Heart left ventricle (tissue), 16 donors: ENCODE data around the gene VWA5B1. TPM values are rescaled to one million over a fixed set of nuclear protein-coding genes. Genes with fewer than 3 reads are reported as not detected.

Experiments used
- ATAC-seq, 4 donors: fragments of 200-7000 bp; cut with Tn5 transposase; one replicate each; pipeline ENCODE4 v1.9.1; 2020 to 2022; ENCODE audit warnings: moderate library complexity in 4 of 4, mild to moderate bottlenecking in 3 of 4, moderate number of reproducible peaks in 1 of 4
- DNase-seq, 5 donors: peaks; one replicate each; pipeline ENCODE4 v3.0.0-alpha.2; 2020
- H3K27ac ChIP-seq, 12 donors: fragments of 200-600 bp; sonication (generic) in 4 of 12; one replicate each; pipeline versions ENCODE4 v1.5.0 to v1.8.0; 2016 to 2022; ENCODE audit warnings: mild to moderate bottlenecking in 2 of 12
- H3K27me3 ChIP-seq, 9 donors: fragments of 200-600 bp; sonication (generic) in 2 of 9; one replicate each; pipeline versions ENCODE4 v1.5.1 to v1.8.0; 2016 to 2022; ENCODE audit warnings: mild to moderate bottlenecking in 3 of 9
- H3K36me3 ChIP-seq, 9 donors: fragments of 200-600 bp; sonication (generic) in 2 of 9; one replicate each; pipeline versions ENCODE4 v1.5.0 to v1.8.0; 2018 to 2022; ENCODE audit warnings: mild to moderate bottlenecking in 2 of 9
- H3K4me1 ChIP-seq, 12 donors: fragments of 200-600 bp; sonication (generic) in 4 of 12; one replicate each; pipeline versions ENCODE4 v1.5.0 to v1.8.0; 2016 to 2022; ENCODE audit warnings: mild to moderate bottlenecking in 3 of 12
- H3K4me3 ChIP-seq, 12 donors: fragments of 200-600 bp; sonication (generic) in 4 of 12; one replicate each; pipeline versions ENCODE4 v1.5.0 to v1.8.0; 2017 to 2022; ENCODE audit warnings: mild to moderate bottlenecking in 9 of 12, moderate library complexity in 4 of 12
- H3K9me3 ChIP-seq, 12 donors: fragments of 200-600 bp; sonication (generic) in 4 of 12; one replicate each; pipeline versions ENCODE4 v1.5.0 to v1.8.0; 2016 to 2022; ENCODE audit warnings: mild to moderate bottlenecking in 1 of 12
- CTCF ChIP-seq, 12 donors: fragments of 200-600 bp; sonication (generic) in 4 of 12; IDR thresholded peaks; one replicate each; pipeline versions ENCODE4 v1.5.0 to v1.8.0; 2018 to 2022; ENCODE audit warnings: antibody characterized with exemption in 12 of 12, mild to moderate bottlenecking in 5 of 12
- POLR2A ChIP-seq, 2 donors: fragments of 450-650 bp; IDR thresholded peaks; one replicate each; pipeline ENCODE4 v1.6.1; 2017; ENCODE audit warnings: antibody characterized with exemption in 2 of 2, mild to moderate bottlenecking in 2 of 2, moderate library complexity in 2 of 2
- WGBS, 4 donors: extraction: QIAGEN DNeasy Blood & Tissue Kit in 2 of 4; methylation state at CpG; one replicate each; pipeline versions ENCODE4 v1.1.5 to v1.1.7; 2013 to 2018; 5-methylcytosine and 5-hydroxymethylcytosine counted together
- intact Hi-C, 10 donors: fragments of 100-400 bp; cut with DNase I; formaldehyde crosslinking; loops; one replicate each; pipeline versions ENCODE4 v1.11.1 to v1.14.2; 2022
- polyA plus RNA-seq, 2 donors: library from polyadenylated mRNA; stranded (reverse); fragments of 200-250 nt; gene quantifications; one replicate each; pipeline ENCODE4 v1.2.3, GENCODE V29; 2013
- total RNA-seq, 9 donors: library from RNA; depleted of rRNA in 2 of 9; stranded (reverse); fragments of >200 nt in 2 of 9; fragmentation: NEBNext Ultra II Directional in 3 of 9; extraction: Animal tissue kit (Norgen Biotek cat#: 25700) in 3 of 9; gene quantifications; one replicate each; pipeline versions ENCODE4 v1.1.0 to v1.2.4, GENCODE V29; 2016 to 2023
- donor health status: ischemic (EF 13 %, LVEDD 7.1; RV severe dilation, severe dysfunction).
- donor health status: healthy with polysubstance abuse.
- donor health status: DM: no; HTN: yes; CAD: no.
- donor health status: DM: no; HTN: no; CAD: no.
- donor health status: ischemic (EF 25% LVEDD 6.9; RV normal size, moderate dysfunction).
- donor health status: ischemic (EF 25% LVEDD 5.7; RV mildly dilated, moderate dysfunction).
- donor health status: healthy.
- donor health status: DM: yes; HTN: yes; CAD: no.
- donor health status: ischemic (EF 35%, LVEDD 5.7; RV mildly dilated, moderate dysfunction).
- donor health status: nonischemic (EF 11% LVEDD 7.7; RV severe dilation, severe dysfunction).
- donor health status: DM: yes; HTN: yes; CAD: no.
- donor health status: PGD.
- donor health status: ischemic (EF 29% LVEDD 5.4; RV normal size, mild dysfunction).
- donor health status: nonischemic (EF 23%, LVEDD 6.1; RV moderate dilation, normal function).

The VWA5B1 gene
- total and polyA plus RNA-seq, 11 donors = 0.04 to 0.88 (median 0.12) TPM; not detected in 4

GRCh38 chr1:20373286-20373685 lies 82.6 kb downstream of the VWA5B1 start:
- Histone ChIP-seq H3K9me3 (no peaks in the 10 kb centered on the region), H3K4me1 (no peaks in the 10 kb centered on the region), H3K4me3 (no peak overlapping the region), H3K27me3 (peaks cover 2 to 77% (median 8%) of the 10 kb centered on the region in 9 donors), H3K27ac (no peak overlapping the region), H3K36me3 (no peaks in the 10 kb centered on the region)
- TF ChIP-seq CTCF (IDR thresholded peaks at IDR 0.05) (no peak), POLR2A (IDR thresholded peaks at IDR 0.05) (no peak)
- ATAC-seq = no peak
- 33 to 49% (median 39%) methylated on average over 8 of the region's 8 CpGs for WGBS, 4 donors
- intact Hi-C loops = loop anchor here in 1 of 10 donors (5.0 kb wide), 1 partner anchor 146 kb away; no protein-coding TSS in a partner anchor
- DNase-seq = peak in 1 of 5 donors; percentile 48

DNA sequence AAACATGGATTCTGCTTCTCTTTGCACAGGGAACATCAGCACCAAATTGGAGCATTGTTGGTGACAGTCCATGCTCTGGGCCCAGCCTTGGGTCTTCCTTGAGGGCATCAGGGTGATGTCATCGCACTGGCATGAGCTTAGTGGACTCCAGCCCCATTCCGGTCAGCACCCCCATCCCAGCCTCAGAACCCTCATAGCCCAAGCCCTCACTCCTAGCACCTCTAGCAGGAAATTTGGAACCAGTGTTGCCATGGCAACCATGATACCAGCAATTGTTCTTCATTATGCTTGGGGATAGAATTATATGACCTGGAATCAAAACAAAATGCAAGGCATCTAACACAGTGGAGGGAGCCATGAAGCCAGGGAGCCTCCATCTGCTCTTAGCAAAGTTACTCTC lies 83.1 kb downstream of the VWA5B1 start:
- intact Hi-C loops = loop anchor here in 1 of 10 donors (5.0 kb wide), 1 partner anchor 146 kb away; no protein-coding TSS in a partner anchor

DNA sequence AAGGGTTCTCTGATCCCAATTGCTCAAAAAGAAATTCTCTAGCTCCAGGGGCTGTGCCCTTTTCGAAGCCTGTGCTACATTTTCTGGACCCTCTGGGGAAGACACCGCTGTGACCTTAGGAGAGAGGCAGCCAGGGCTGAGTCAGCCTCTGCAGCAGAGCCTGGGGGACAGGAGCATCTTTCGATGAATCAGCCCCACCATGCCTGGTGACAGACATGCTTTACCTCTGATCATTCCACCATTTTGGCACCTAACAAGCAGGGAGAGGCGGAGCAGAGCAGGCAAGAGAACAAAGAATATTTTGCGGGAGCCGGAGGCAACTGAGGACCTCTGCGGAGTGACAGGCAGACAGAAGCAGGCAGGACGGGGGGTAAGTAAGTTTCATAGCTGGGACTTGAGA lies 84.9 kb downstream of the VWA5B1 start:
- Histone ChIP-seq H3K27ac (no peak overlapping the region), H3K27me3 (peaks cover 0 to 54% (median 8%) of the 10 kb centered on the region in 9 donors), H3K9me3 (no peaks in the 10 kb centered on the region), H3K4me1 (no peaks in the 10 kb centered on the region), H3K4me3 (no peak overlapping the region), H3K36me3 (no peaks in the 10 kb centered on the region)
- TF ChIP-seq CTCF (IDR thresholded peaks at IDR 0.05) = no peak
- no peak for TF ChIP-seq POLR2A (IDR thresholded peaks at IDR 0.05)
- ATAC-seq (no peak), DNase-seq (peak in 1 of 5 donors; percentile 35)
- 66 to 78% (median 71%) methylated on average over 8 of the region's 8 CpGs for WGBS, 4 donors
- intact Hi-C loops = loop anchor here in 7 of 10 donors (5.0 kb wide), 2 partner anchors 97 to 117 kb away; no protein-coding TSS in a partner anchor

More for the DNA sequence above, 83.1 kb downstream of the VWA5B1 start:
- 69 to 75% (median 70%) methylated on average over 2 of the region's 2 CpGs for WGBS, 4 donors
- Histone ChIP-seq H3K36me3 (no peaks in the 10 kb centered on the region), H3K27me3 (peaks cover 2 to 72% (median 8%) of the 10 kb centered on the region in 9 donors), H3K4me1 (no peaks in the 10 kb centered on the region), H3K4me3 (no peak overlapping the region), H3K9me3 (no peaks in the 10 kb centered on the region), H3K27ac (no peak overlapping the region)
- TF ChIP-seq CTCF (IDR thresholded peaks at IDR 0.05) (no peak), POLR2A (IDR thresholded peaks at IDR 0.05) (no peak)
- ATAC-seq (no peak), DNase-seq (peak in 1 of 5 donors; percentile 10)

DNA sequence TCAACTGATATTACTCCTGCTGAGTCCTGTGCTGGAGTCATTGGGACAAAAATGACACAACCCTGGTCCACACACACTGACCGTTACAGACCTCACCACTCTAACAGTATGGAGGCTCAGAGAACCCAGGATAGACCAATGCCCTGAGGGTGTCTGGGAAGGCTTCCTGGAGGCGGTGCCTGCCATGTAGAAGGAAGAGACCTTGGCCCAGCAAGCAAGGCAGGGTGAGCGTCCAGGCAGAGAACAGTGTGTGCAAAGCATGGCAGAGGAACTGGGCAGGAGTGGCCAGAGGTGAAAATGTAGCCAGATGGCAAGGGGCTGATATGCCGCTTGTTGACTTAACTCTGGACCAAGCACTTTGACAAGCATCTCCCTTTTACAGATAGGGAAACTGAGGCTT lies 85.5 kb downstream of the VWA5B1 start:
- H3K27me3 ChIP-seq = peaks cover 0 to 49% (median 8%) of the 10 kb centered on the region in 9 donors
- H3K4me1 ChIP-seq = no peaks in the 10 kb centered on the region
- 69 to 82% (median 73%) methylated on average over 4 of the region's 4 CpGs for WGBS, 4 donors
- DNase-seq (peak in 1 of 5 donors; percentile 12), ATAC-seq (no peak)
- TF ChIP-seq POLR2A (IDR thresholded peaks at IDR 0.05) = no peak
- TF ChIP-seq CTCF (IDR thresholded peaks at IDR 0.05) = no peak
- H3K36me3 ChIP-seq = no peaks in the 10 kb centered on the region
- no peak overlapping the region for H3K4me3 ChIP-seq
- no peak overlapping the region for H3K27ac ChIP-seq
- no peaks in the 10 kb centered on the region for H3K9me3 ChIP-seq
- intact Hi-C loops = loop anchor here in 7 of 10 donors (5.0 kb wide), 2 partner anchors 96 to 116 kb away; no protein-coding TSS in a partner anchor
